DMS114 treated with DMSO at 0.1 percent for 48 hours (cell line): ENCODE results near the gene DDX11.
"Not testable (repeated sequence)": the region's sequence is repeated elsewhere in the genome, so short reads cannot be mapped to it uniquely, and the experiment has no call there.

Source experiments
- DNase-seq: peaks from one replicate; lab custom pipeline; 2025; ENCODE audit not compliant: unreplicated experiment; lab: John Stamatoyannopoulos, UW

The DDX11 gene

DNA sequence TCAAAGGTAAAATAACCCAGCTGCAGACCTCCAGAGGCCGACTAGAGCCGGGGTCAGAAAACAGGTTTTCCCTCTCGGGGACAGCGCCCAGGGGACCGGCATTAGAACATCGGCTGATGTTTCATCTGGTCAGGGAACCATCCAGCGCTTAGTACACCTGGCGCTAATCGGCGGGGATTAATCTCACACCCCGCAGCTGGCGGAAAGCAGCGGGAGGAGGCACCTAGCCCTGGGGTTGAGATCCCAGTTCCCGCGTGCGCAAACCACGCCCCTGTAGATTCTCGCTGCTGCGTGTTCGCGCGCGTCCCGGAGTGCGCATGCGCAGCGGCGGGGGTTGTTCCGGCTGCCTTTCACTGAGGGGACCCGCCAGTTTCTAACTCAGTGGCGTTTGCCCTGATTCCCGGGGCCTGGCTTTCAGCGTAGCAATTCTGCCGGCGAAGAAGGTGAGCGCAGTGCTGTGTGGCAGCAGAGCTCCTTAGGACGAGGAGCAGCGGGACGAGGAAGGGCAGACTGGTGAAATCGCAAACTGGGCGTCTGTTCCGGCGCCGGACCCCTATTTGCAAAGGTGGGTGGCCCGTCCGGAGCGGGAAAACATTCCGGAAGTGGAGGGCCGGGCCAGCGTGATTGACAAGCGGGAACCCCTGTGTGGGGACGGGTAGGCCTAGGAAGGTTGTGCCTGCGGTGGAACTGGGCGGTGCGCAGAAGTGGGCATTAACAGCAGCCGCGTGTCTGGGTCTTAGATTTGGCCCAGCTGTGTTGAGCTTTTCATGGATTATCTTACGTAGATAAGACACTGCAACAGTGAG is at the start of gene DDX11:
TSS of gene DDX11 (plus strand) at position 334 of the 806 bp plus-strand sequence. CDS start 4,534 bp downstream, outside the sequence.
- peak; percentile 85 for DNase-seq

DNA sequence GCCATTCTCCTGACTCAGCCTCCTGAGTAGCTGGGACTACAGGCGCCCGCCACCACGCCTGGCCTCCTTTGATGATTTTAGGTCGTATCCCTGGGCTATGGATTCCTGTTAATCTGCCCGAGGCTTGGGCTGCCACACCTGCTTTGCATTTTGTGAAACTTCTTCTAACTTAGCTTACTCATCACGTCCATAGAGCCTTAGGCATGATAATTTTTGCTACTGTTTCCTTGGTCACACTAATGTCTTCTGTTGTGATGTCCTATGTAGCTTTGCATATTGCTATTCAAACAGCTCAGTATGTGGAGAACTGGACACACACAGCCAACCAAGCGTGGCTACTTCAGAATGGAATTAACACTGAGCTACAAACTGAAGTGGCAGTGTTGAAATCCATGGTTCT is 47.5 kb upstream of the DDX11 start:
- DNase-seq: no peak

DNA sequence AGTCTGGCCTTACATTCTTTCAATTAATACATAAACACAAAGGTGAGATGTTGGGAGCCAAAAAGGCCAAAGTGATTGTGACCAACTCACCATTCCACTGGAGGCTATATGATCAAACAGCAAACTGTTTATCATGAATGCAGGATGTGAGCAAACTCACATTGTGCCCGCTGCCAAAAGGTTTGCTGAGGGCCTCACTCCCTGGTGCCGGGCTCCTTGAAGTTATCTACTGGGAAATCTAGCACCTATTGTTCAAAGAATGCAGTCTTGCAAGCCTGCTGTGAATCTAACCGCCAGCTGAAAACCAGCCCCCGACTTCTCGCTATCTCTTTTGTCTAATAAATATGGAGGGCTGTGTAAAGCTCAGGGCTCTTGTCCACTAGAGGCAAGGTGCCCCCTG is 46.7 kb upstream of the DDX11 start:
- DNase-seq: not testable (repeated sequence)

DNA sequence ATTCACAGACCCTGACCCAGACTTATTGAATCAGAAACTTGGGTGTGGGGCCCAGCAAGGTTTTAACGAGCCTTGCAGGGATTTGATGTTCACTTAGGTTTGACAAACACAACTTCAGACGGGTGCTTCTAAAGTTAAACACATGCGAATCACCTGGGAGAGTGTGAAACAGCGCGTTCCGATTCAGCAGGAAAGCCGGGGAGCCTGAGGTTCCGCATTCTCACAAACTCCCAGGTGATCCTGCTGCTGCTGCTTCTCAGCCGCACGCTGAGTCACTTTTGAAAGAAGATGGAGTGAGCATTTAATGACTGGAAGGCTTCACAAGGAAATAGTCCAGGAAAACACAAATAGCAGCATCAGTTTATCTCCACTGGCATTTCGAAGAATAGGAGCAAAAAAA is 44.2 kb upstream of the DDX11 start:
- no peak for DNase-seq

DNA sequence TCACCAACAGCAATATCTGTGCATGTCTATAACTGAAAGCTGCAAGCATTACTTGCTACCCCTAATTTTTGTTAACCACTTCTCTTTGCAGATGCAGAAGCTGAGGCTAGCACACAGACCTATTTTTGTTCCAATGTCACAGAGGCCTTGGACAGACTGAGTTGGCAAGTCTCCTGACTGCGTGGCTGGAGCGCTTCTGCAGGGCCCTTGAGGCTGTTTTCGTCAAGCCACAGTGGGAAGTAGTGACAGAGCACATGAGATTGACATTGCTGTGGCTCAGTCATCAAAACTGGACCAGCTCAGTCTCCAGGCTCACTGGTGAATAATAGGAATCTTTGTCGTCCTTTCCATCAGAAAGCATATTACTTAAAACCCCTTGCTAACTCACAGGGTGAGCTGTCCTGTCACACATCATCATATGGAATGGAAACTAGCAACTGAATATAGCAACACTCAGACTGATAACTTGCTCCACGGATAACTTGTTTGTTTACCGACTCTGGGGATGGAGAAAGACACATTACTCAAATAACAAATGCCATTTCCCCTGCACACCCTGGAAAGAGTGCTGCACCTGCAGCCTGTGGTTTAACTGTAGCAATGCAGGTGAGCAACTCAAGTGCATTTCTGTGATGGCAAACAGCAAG is 43.6 kb upstream of the DDX11 start:
- no peak for DNase-seq

DNA sequence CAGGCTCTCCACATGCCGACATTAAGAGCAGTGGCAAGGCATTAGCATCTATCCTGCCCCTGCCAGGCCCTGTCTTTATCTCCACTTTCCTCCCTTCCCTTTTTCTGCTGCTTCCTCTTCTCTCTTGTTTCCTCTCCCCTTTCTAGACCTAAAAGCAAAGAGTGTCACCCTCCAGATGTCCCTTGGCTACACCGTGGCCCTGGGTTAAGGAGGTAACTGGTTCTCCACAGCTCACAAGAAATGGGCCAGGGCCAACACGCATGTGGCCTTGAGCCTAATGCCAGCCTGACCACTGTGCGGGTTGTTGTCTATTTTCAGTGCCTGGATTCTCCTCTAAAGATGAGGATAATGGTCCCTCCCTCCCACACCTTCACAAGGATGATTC is 41.7 kb upstream of the DDX11 start:
- DNase-seq: no peak

DNA sequence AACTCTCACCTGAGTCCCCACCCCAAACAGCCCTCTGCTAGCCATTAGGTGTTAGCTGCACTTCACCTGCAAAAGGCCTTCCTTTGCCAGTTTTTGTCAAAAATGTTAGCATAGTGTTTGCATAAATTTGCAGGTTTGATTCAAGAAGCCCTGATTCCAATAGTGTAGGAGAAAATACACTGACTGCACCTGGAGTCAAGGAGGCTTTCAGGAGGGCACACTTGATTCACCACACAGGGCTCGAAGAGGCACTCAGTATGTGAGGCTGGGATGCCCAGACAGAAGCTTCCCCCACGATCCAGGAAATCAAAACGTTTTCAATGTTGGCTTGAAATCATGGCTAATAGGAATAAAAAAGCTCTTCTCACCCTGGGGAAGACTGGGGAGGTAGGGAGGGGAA is 40.5 kb upstream of the DDX11 start:
- DNase-seq: no peak

DNA sequence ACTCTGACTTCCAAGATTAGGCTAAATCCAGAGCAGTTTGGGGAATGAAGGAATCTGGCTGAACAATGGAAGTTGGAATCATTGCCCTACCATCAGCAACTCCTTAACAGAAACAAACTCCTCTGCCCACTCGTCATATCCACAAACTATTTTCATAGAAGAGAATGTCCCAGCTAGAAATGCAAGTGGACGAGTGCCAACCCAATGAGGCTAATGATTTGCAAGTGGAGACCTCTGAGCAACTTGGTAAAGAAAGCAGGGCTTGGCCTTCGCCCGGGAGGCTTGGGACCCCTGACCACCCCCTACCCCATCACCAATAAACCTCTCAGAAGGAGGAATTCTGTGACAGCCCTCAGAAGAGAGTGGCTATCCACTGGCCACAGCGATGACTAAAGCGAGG is 40.0 kb upstream of the DDX11 start:
- no peak for DNase-seq

DNA sequence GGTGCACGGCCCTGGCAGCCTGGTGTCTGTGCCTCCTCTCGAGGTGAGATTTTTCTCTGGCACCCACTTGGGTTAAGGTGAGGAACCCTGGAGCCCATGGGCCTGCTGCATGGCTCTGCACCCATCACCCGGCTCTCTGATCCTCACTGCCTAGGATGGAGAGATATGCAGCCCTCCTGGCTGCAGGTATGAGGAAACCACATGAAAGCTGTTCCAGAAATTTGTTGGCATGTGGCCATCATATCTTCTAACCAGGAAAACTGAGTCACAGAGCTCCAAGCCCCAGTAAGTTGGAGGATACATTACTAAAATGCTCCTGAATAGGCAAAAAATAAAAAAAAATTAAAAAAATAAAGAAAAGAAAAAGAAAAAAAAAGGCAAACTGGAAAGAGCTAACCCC is 39.3 kb upstream of the DDX11 start:
- DNase-seq: no peak

DNA sequence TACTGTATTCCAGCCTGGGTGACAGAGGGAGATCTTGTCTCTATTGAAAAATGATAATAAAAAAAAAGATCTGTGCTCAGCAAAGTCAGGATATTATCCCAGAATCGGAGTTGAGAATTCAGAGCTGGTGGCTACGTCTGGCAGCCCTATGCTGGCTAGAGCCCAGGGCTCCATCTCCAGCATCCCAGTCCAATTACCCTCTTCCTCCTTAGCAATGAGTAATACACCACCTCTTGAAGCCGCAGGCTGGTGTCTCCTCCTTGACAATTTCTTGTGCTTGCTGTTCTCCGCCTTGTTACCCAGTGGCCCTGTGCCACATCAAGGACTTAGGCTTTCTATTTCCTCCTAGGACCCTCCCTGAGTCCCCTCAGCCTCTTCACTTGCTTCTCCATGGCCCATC is 38.4 kb upstream of the DDX11 start:
- no peak for DNase-seq

DNA sequence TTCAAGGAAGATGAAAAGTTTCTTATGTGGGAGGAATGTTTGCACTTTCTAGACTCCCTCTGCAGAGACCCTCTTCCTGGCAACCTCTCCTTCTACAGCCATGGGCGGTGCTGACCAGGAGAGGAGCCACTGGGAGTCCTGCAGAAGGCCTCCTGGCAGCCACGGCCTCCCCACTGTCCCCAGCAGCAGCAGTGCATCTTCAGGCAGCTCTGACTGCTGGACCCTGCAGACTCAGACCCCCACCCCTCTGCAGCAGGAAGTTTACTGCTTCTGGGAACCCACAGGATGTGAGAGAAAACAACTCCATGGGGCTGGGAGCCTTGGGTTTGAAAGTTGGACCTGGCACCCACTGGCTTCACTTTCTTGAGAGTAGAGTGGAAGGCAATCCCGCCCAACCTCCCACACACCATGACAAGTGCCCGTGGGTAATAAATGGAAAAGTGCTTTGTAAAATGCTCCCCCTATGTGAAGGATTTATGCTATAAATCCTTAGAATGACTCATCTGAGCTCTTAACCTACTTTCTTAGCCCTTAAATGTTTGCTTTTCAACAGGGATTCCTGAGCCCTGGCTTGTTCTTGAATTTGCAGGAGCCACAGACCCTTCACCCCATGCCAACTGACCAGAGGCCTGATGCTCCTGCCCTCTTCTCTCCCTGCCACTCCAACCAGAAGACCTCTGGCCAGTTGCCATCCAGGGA is 37.5 kb upstream of the DDX11 start:
- no peak for DNase-seq

DNA sequence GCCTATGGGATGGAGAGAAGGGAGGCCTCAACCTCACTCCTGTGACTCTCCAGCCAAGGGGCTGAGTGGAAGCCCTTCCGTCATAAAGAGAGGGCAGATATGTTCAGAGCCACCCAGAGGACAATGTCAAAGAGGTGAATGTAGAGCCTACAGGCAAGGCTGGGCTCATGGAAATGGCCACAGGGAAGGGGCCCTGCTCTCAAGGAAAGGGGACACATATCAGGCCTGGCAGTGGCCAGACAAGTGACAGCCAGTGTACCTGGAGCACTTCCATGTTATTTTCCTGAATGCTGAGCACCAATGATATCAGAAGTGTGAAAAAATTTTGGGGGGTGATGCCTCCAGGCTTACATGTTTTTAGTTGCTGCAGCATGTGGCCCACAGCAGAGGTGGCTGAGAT is 36.6 kb upstream of the DDX11 start:
- no peak for DNase-seq

DNA sequence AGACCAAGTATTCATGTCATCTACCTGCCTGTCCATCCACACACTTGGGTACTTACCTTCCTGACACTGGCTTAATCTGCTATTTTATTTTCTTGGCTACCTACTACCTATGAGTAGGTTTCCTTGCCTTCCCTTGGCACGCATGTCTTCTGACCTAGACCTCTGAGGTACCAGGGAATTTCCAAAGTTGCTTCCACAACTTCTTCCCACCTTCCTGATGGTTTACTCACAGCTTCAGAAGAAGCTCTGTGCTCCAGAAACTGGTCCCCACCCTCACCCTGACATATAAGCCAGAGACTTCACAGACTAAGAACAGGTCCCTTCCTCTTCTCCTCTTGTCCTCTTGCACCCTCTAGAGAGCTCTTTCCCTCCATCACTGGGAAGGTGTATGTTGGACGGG is 35.7 kb upstream of the DDX11 start:
- no peak for DNase-seq

DNA sequence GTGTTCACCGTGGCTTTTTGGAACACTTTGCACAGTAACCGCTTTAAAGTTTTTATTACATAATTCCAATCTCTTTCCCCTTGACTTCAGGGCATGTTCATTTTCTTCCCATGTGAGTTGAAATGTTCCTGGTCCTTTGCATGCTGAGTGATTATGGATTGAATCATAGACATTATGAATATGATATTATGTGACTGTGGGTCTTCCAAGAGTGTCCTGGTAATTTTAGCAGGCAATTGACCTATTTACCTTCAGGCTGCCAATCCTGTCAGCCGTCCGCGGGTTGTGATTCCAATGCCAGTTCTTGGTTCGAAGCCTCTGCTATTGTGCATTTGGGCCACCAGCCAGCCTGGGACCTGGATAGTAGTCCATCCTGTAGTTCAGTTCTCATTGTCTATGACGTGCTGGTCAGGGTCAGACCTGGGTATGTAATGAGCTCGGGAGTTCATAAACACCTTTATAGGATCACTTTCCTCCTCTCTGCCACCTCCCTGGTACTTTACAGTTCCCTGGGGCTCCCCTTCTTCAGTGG is 32.6 kb upstream of the DDX11 start:
- no peak for DNase-seq

DNA sequence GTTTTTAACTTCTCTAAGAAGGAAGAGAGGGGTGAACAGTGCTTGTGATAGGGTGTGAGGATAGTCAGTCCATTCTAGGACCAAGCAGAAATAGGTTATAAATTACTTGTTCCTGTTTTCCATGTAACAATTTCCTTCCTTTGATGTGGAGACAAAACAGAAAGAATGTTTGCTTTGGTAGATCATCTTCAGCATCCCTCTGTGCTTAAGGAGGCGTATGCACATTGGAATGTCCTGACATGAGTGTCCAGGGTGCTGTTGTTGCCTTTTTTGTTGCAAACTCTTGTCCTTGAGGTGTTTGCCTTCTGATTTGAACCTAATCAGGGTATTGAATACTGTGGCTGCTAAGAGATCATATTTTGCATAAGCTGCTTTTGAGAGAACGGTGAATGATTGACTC is 23.5 kb upstream of the DDX11 start:
- DNase-seq: not testable (repeated sequence)

DNA sequence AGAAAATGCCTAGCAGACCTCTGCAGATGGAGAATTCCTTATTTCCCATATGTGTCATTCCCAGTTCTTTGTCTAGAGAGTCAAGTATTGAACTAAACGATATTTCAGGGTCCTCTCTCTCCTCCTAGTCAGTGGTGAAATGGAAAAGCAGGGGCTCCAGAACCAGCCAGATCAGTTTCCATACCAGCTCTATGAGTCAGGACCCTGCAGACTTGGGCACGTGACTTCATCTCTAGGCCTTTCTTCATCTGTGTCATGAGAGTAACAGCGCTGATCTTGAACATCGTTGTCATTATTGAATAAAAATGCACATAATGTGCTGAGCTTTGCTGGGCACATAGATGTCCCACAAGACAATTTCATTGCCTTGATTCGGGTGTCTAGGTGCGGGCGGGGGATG is 23.1 kb upstream of the DDX11 start:
- DNase-seq: not testable (repeated sequence)

DNA sequence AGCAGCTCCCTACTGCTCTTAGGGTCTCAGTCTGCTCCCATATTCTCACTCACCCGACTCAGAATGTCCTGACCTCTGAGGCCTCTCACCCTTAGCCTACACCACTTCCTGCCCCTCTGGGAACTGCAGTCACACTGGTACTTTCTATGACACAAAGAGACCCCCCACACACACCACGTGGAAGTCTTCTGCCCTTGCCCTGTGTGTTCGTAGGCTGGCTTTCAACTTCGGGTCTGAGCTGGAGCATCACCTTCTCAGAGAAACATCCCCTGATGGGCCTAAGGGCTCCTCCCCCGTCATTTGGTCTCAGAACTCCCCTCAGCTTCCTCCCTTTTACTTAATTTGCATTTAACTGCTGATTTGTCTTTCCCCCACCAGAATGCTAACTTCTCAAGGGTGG is 22.0 kb upstream of the DDX11 start:
- DNase-seq: not testable (repeated sequence)

DNA sequence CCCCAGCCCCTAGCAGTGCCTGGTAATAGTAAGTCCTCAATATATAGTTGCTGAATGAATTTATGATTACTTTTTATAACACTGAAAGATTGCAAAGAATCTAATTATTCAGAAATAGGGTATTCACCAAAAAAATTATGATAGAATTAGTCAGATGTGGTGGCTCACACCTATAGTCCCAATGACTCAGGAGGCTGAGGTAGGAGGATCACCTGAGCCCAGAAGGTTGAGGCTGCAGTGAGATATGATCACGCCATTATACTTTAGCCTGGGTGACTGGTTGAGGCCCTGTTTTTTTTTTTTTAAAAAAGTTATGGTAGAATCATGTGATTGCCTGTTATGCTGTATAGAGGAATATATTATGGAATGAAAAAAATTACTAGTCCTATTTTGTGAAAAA is 21.5 kb upstream of the DDX11 start:
- DNase-seq: not testable (repeated sequence)

DNA sequence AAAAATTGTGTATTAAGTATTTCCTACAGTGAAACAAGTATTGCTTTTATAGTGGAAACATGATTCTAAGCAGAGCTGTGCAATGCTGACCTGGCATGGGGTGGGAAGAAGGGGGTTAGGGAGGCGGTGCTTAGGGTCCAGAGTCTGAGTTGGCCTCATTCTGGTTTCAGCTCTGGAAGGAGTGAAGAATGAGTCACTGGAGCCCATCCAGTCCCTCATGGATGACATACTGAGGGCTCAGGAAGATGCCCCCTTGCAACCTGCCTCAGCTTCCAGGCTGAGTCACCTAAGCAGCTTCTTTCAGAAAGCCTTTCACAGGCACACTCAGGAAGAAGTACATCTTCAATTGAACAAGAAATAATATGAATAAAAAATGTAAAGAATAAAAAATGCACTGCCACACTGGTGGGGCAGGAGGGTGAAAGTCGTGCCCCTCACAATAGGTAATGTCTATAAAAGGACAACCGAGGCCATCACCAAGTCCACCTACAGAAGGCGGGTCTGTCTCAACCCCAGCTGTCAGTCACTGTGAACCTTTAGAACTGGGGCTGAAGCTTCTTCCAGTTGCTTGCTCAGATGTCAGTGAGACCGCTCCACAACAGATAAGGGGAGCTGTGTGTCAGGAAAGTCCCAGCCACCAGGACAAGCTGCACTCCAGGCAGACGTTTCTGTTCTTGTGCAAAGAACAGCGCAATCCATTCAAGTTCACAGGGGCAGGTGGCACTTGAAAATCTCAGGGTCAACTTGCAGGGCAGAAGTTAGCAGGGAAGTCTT is 20.8 kb upstream of the DDX11 start:
- not testable (repeated sequence) for DNase-seq

DNA sequence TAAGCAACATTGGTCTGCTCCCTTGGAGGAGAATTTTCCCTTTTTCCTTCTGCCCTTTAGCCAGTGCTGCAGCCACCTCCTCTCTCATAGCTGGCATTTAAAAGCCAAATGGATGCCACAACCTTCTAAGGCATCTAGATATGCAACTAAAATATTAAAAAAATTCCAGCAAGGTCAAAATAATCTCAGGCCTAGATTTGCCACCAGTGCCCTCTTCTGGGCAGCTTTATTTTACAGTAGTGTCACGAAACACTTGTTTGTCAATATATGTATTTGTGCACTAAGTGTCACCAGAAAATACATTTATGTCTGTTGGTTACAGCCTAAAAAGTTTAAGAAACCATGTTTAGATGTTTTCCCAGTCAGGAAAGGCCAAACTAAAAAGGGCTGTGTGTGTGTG is 19.7 kb upstream of the DDX11 start:
- not testable (repeated sequence) for DNase-seq

DNA sequence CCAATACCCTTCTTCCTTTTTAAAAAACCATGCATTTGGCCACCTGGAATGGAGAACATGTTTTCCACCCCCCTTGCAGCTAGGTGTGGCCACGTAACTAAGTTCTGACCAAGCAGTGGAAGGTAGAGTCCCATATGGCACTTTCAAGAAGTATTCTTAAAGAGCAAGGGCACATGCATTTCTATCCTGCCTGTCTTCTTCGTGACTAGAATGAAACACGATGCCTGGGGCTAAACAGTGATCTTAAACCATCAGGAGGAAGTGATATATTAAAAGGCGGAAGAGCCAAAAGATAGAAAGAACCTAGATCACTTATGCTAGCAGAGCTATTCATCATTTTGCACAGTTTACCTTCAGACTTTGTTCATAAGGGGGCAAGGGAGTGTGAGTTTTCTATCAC is 16.0 kb upstream of the DDX11 start:
- DNase-seq: no peak
